KOPT-K1 (cell line): ENCODE measurements around the gene MYO1A.
"Not testable (repeated sequence)": the region's sequence is repeated elsewhere in the genome, so short reads cannot be mapped to it uniquely, and the experiment has no call there.

ENCODE experiments used
- H3K27ac ChIP-seq: fragments of 200-600 bp; sonication (generic); 2 replicates; pipeline ENCODE4 v1.5.1; 2016; ENCODE audit warnings: antibody characterized with exemption, mild to moderate bottlenecking, low read depth, low read length; ENCODE audit not compliant: poor library complexity, severe bottlenecking
- H3K36me3 ChIP-seq: fragments of 200-600 bp; sonication (generic); 2 replicates; pipeline ENCODE4 v1.5.1; 2017; ENCODE audit warnings: antibody characterized with exemption, mild to moderate bottlenecking, low read length, moderate library complexity; ENCODE audit not compliant: insufficient read depth
- H3K9me3 ChIP-seq: fragments of 200-600 bp; sonication (generic); 2 replicates; pipeline ENCODE4 v1.5.1; 2017; ENCODE audit warnings: antibody characterized with exemption, low read length, mild to moderate bottlenecking; ENCODE audit not compliant: insufficient read depth, poor library complexity, severe bottlenecking

MYO1A gene

GRCh38 chr12:56988207-56988739 lies 61.7 kb downstream of the MYO1A start:
- Histone ChIP-seq H3K9me3 (no peaks in the 10 kb centered on the region), H3K36me3 (no peaks in the 10 kb centered on the region), H3K27ac (no peak overlapping the region)

DNA sequence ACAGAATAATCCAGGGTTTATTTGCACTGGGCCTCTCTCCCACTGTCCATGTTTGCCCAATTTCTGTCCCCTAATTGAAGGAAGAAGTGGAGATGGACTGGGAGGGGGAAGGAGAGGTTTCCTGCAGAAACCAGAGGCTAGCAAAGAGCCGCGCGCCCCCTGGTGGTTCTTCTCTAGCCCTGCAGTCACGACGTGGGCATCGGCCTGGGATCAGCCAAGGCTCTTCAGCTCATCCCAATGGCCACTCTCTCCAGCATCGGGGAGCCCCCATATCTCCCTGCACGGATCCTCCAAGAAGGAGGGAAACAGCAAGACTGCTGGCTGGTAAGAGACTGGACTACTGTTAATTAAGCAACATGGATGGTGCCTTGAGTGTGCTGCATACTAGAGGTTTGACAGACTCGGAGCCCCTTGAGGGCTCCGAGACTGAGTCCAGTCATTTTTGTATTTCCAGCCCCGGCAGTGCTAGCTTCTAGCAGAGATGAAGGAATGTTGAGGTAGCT lies 62.3 kb downstream of the MYO1A start:
- no peaks in the 10 kb centered on the region for H3K9me3 ChIP-seq

DNA sequence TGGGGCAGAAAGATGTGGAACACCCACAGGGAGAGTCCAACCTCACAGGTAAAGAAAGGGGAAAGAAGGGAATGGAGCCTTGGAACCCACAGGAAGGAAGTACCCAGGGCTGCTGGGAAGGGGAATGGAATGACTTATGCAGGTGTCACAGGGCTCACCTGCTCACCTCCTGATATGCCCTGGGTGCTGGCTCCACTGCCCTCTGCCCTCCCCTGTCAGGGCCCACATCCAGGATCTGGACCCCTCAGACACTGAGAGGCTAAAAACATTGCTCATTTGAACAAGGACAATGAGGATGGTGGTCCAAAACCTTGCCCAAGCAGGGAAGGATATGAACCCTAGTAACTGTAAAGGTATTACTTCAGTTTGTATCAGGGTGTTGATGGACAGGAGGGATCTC lies 62.9 kb downstream of the MYO1A start:
- H3K36me3 ChIP-seq = no peaks in the 10 kb centered on the region
- H3K9me3 ChIP-seq = no peaks in the 10 kb centered on the region
- H3K27ac ChIP-seq = no peak overlapping the region

More for the DNA sequence above, 62.3 kb downstream of the MYO1A start:
- H3K27ac ChIP-seq = no peak overlapping the region
- no peaks in the 10 kb centered on the region for H3K36me3 ChIP-seq

DNA sequence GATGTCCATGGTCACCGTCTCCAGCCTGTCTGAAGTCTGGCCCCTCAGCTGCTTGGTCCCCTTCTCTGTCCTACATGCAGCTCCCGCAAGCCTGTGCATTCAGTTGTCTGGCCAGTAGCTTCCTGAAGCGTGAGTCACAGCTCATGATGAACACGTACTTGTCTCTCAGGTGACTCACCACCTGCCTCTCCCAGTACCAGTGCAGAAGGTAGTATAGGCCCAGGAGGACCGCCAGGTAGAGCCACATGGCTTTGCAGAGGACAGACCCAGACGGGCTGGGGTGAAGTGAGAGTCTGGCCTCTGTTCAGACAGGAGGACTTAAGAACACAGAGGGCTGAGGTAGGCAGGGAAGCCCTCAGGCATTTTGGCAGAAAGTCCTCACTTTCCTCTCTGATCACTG lies 64.2 kb downstream of the MYO1A start:
- not testable (repeated sequence) for H3K36me3 ChIP-seq, H3K9me3 ChIP-seq, H3K27ac ChIP-seq

DNA sequence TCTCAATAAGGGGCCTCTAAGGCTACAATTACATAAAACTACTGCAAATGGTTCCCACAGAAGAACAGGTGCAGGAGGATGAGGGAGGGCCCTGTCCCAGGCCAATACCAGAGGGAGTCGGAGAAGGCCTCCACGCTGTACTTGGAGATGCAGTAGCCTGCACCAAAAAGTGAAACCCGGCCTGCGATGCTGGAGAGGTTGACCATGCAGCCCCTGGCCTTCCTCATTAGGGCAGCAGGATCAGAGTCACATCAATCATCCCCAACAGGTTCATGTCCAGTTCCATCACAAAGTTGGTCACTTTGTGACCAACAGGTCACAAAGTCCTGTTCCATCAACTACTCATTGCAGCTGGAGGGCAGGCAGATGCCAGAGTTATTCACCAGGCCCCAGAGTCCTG lies 66.5 kb downstream of the MYO1A start:
- H3K27ac ChIP-seq = no peak overlapping the region
- no peaks in the 10 kb centered on the region for H3K9me3 ChIP-seq
- no peaks in the 10 kb centered on the region for H3K36me3 ChIP-seq

GRCh38 chr12:56982578-56983236 lies 67.2 kb downstream of the MYO1A start:
- H3K9me3 ChIP-seq, H3K27ac ChIP-seq, H3K36me3 ChIP-seq: not testable (repeated sequence)

DNA sequence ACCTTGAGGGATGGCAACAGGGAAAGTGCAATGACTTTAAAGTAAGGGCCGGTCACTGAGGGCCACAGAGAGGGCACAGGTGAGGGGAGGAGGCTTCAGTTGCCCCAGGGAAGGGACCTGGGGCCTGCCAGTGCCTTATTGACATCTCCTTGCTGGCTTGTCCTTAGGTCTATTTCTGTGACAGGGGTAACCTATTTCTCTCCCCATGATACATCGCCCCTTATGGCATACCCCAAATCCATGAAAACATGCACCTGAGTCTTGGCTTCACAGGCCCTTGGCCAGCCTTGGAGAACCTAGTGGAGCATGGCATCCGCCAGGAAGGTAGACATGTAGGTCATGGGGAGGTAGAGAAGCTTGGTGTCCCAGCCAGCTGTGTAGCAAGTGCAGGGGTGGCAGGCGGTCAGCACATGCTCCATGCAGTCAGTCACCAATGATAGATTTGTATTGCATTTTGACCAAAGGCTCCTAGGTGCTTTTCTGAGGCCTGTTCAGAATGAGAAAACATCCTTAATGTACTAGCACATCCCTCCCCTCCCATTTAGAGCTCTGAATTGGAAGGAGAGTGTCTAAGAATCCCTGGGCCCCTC lies 68.9 kb downstream of the MYO1A start:
- no peaks in the 10 kb centered on the region for H3K36me3 ChIP-seq
- no peaks in the 10 kb centered on the region for H3K9me3 ChIP-seq
- H3K27ac ChIP-seq = no peak overlapping the region

DNA sequence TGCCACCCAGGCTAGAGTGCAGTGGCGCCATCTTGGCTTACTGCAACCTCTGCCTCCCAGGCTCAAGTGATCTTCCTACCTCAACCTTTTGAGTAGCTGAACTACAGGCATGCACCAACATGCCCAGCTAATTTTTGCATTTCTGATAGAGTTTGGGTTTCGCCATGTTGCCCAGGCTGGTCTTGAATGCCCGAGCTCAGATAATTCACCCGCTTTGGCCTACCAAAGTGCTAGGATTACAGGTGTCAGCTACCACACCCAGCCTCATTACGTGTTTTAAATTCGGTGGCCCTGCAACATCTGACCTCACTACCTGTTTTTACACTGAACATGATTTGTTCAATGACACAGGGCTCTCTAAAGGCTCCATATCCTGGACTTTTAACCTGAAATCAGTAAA lies 69.7 kb downstream of the MYO1A start:
- no peaks in the 10 kb centered on the region for H3K9me3 ChIP-seq
- H3K27ac ChIP-seq = no peak overlapping the region

GRCh38 chr12:56979628-56980027 lies 70.3 kb downstream of the MYO1A start:
- no peaks in the 10 kb centered on the region for H3K9me3 ChIP-seq
- no peak overlapping the region for H3K27ac ChIP-seq
- H3K36me3 ChIP-seq = no peaks in the 10 kb centered on the region

More for the DNA sequence above, 69.7 kb downstream of the MYO1A start:
- no peaks in the 10 kb centered on the region for H3K36me3 ChIP-seq
